HEK293 (cell line): ENCODE measurements around the gene TEAD4.

Experiments
- CTCF ChIA-PET: fragments of 350-600 bp; formaldehyde crosslinking; extraction: SDS; loops from one replicate; lab custom pipeline; 2021; ENCODE audit warnings: antibody characterized with exemption; lab: Yijun Ruan, JAX
- POLR2A ChIA-PET: fragments of 300-600 bp; formaldehyde crosslinking; extraction: SDS; loops from one replicate; lab custom pipeline; 2020; ENCODE audit warnings: antibody characterized with exemption, inconsistent platforms; lab: Yijun Ruan, JAX
- H3K27ac ChIP-seq: fragments of 200-500 bp; sonication (Bioruptor generic); 2 replicates; pipeline ENCODE4 v1.5.1; 2014; ENCODE audit warnings: low read depth, low read length, control low read depth, inconsistent platforms; ENCODE audit errors: extremely low read depth
- H3K36me3 ChIP-seq, 2 experiments: fragments of 200-500 bp in 1 of 2; sonication (Bioruptor generic) in 1 of 2; 1 replicate in 1 of 2; 2 replicates in 1 of 2; pipeline ENCODE4 v1.5.1; 2014 to 2017; ENCODE audit warnings: inconsistent platforms in 2 of 2, low read length in 2 of 2; ENCODE audit not compliant: control insufficient read depth in 2 of 2, insufficient read depth in 1 of 2
- H3K4me1 ChIP-seq: fragments of 200-500 bp; sonication (Bioruptor generic); 2 replicates; pipeline ENCODE4 v1.5.1; 2014; ENCODE audit warnings: mild to moderate bottlenecking, low read length, inconsistent platforms; ENCODE audit not compliant: control insufficient read depth, insufficient read depth
- H3K4me3 ChIP-seq: 2 replicates; pipeline ENCODE4 v1.5.1; 2011; ENCODE audit warnings: low read depth, mild to moderate bottlenecking, control low read depth, low read length, moderate library complexity
- H3K9me3 ChIP-seq: fragments of 200-500 bp; sonication (Bioruptor generic); 2 replicates; pipeline ENCODE4 v1.5.1; 2014; ENCODE audit warnings: low read depth, low read length, inconsistent platforms; ENCODE audit not compliant: control insufficient read depth, insufficient read depth
- EGR2 ChIP-seq: fragments of 450-650 bp; formaldehyde crosslinking; IDR thresholded peaks from 2 replicates; pipeline ENCODE4 v1.5.1; 2016; ENCODE audit warnings: low read depth, missing biosample characterization, missing genetic modification characterization
- GLI2 ChIP-seq: fragments of 450-650 bp; formaldehyde crosslinking; IDR thresholded peaks from 2 replicates; pipeline ENCODE4; 2017; ENCODE audit warnings: missing biosample characterization, missing genetic modification characterization, low read depth, borderline replicate concordance
- KLF16 ChIP-seq: fragments of 450-650 bp; formaldehyde crosslinking; IDR thresholded peaks from 2 replicates; pipeline ENCODE4 v1.5.1; 2017; ENCODE audit warnings: missing biosample characterization, missing genetic modification characterization
- MEIS1 ChIP-seq: sonication (generic); formaldehyde crosslinking; IDR thresholded peaks from 2 replicates; pipeline ENCODE4 v1.8.1; 2022; ENCODE audit warnings: missing genetic modification reagents, mild to moderate bottlenecking, borderline replicate concordance
- OSR2 ChIP-seq: fragments of 450-650 bp; formaldehyde crosslinking; IDR thresholded peaks from 2 replicates; pipeline ENCODE4 v1.5.1; 2016; ENCODE audit warnings: missing biosample characterization, missing genetic modification characterization
- OVOL3 ChIP-seq: fragments of 450-650 bp; formaldehyde crosslinking; IDR thresholded peaks from 2 replicates; pipeline ENCODE4 v1.5.1; 2016; ENCODE audit warnings: missing biosample characterization, missing genetic modification characterization
- PRDM1 ChIP-seq: fragments of 450-650 bp; formaldehyde crosslinking; IDR thresholded peaks from 2 replicates; pipeline ENCODE4; 2016; ENCODE audit warnings: missing biosample characterization, missing genetic modification characterization
- SCRT2 ChIP-seq: fragments of 450-650 bp; formaldehyde crosslinking; IDR thresholded peaks from 2 replicates; pipeline ENCODE4 v1.5.1; 2016; ENCODE audit warnings: missing biosample characterization, missing genetic modification characterization
- SETDB1 ChIP-seq: IDR thresholded peaks from one replicate; pipeline ENCODE4 v1.6.1; 2017; ENCODE audit warnings: mild to moderate bottlenecking, low read length, moderate library complexity, mixed read lengths; ENCODE audit not compliant: insufficient read length
- TRIM28 ChIP-seq: IDR thresholded peaks from 2 replicates; pipeline ENCODE4 v1.6.1; 2011; ENCODE audit warnings: low read length, control low read depth, borderline replicate concordance
- ZBTB8A ChIP-seq: fragments of 450-650 bp; formaldehyde crosslinking; IDR thresholded peaks from 2 replicates; pipeline ENCODE4 v1.5.1; 2016; ENCODE audit warnings: missing biosample characterization, missing genetic modification characterization
- ZFHX2 ChIP-seq: fragments of 450-650 bp; formaldehyde crosslinking; conservative IDR thresholded peaks from 2 replicates; pipeline ENCODE4 v1.5.1; 2016; ENCODE audit warnings: missing biosample characterization, missing genetic modification characterization
- ZFP3 ChIP-seq: fragments of 450-650 bp; formaldehyde crosslinking; IDR thresholded peaks from 2 replicates; pipeline ENCODE4 v1.5.1; 2016; ENCODE audit warnings: low read depth, missing biosample characterization, missing genetic modification characterization
- ZFP41 ChIP-seq: fragments of 450-650 bp; formaldehyde crosslinking; IDR thresholded peaks from 2 replicates; pipeline ENCODE4 v1.5.1; 2016; ENCODE audit warnings: missing biosample characterization, missing genetic modification characterization, borderline replicate concordance
- ZNF175 ChIP-seq: fragments of 450-650 bp; formaldehyde crosslinking; IDR thresholded peaks from 2 replicates; pipeline ENCODE4 v1.5.1; 2016; ENCODE audit warnings: missing biosample characterization, missing genetic modification characterization
- ZNF214 ChIP-seq: fragments of 450-650 bp; formaldehyde crosslinking; IDR thresholded peaks from 2 replicates; pipeline ENCODE4 v1.5.1; 2017; ENCODE audit warnings: missing biosample characterization, mild to moderate bottlenecking, missing genetic modification characterization, borderline replicate concordance
- ZNF24 ChIP-seq: fragments of 450-650 bp; formaldehyde crosslinking; IDR thresholded peaks from 2 replicates; pipeline ENCODE4 v1.5.1; 2016; ENCODE audit warnings: missing biosample characterization, missing genetic modification characterization
- ZNF248 ChIP-seq: fragments of 450-650 bp; formaldehyde crosslinking; IDR thresholded peaks from 2 replicates; pipeline ENCODE4 v1.5.1; 2017; ENCODE audit warnings: missing biosample characterization, missing genetic modification characterization
- ZNF324 ChIP-seq: fragments of 450-650 bp; formaldehyde crosslinking; IDR thresholded peaks from 2 replicates; pipeline ENCODE4 v1.5.1; 2016; ENCODE audit warnings: missing biosample characterization, missing genetic modification characterization
- ZNF423 ChIP-seq: fragments of 450-650 bp; formaldehyde crosslinking; IDR thresholded peaks from 2 replicates; pipeline ENCODE4 v1.5.1; 2016; ENCODE audit warnings: missing biosample characterization, missing genetic modification characterization
- ZNF596 ChIP-seq: fragments of 450-650 bp; IDR thresholded peaks from 2 replicates; pipeline ENCODE4 v1.5.0; 2018; ENCODE audit warnings: missing biosample characterization, mild to moderate bottlenecking, missing genetic modification characterization, moderate library complexity
- ZNF670 ChIP-seq: fragments of 450-650 bp; formaldehyde crosslinking; IDR thresholded peaks from 2 replicates; pipeline ENCODE4 v1.5.1; 2016; ENCODE audit warnings: missing biosample characterization, missing genetic modification characterization, low read depth
- ZNF707 ChIP-seq: fragments of 450-650 bp; formaldehyde crosslinking; IDR thresholded peaks from 2 replicates; pipeline ENCODE4 v1.5.1; 2016; ENCODE audit warnings: missing biosample characterization, missing genetic modification characterization
- ZNF76 ChIP-seq: fragments of 450-650 bp; formaldehyde crosslinking; IDR thresholded peaks from 2 replicates; pipeline ENCODE4; 2016; ENCODE audit warnings: low read depth, missing biosample characterization, missing genetic modification characterization, borderline replicate concordance
- TF ChIP-seq, protein P1 (sequence below): fragments of 450-650 bp; formaldehyde crosslinking; IDR thresholded peaks from 2 replicates; pipeline ENCODE4 v1.5.1; 2016; ENCODE audit warnings: missing biosample characterization, missing genetic modification characterization
- TF ChIP-seq, protein P2 (sequence below): fragments of 450-650 bp; formaldehyde crosslinking; IDR thresholded peaks from 2 replicates; pipeline ENCODE4 v1.5.1; 2017; ENCODE audit warnings: missing biosample characterization, missing genetic modification characterization
- TF ChIP-seq, protein P3 (sequence below): fragments of 450-650 bp; formaldehyde crosslinking; IDR thresholded peaks from 2 replicates; pipeline ENCODE4 v1.5.1; 2016; ENCODE audit warnings: missing biosample characterization, missing genetic modification characterization
- TF ChIP-seq, protein P4 (sequence below): fragments of 450-650 bp; formaldehyde crosslinking; IDR thresholded peaks from 2 replicates; pipeline ENCODE4 v1.5.1; 2016; ENCODE audit warnings: missing biosample characterization, missing genetic modification characterization
- TF ChIP-seq, protein P5 (sequence below): fragments of 450-650 bp; formaldehyde crosslinking; IDR thresholded peaks from 2 replicates; pipeline ENCODE4 v1.5.1; 2017; ENCODE audit warnings: missing biosample characterization, missing genetic modification characterization

TEAD4 gene

DNA sequence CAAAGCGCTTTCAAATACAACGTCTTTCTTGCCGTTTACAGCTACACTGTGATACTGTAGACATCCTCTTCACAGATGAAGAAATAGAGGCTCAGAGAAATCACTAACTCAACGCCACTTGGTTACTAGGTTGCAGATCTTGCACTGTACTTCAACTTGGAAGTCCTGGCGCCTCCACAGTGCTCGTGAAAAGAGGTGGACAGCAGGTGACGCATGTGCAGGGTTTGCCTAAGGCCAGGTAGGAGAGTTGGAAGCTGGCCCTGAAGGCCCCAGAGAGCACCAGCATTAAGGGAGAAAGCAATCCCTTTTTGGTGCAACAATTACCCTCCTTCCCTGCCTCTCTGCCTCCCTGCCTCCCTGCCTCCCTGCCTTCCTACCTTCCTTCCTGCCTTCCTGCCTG lies 95.2 kb downstream of the TEAD4 start:
- H3K4me1 ChIP-seq: no peaks in the 10 kb centered on the region
- H3K4me3 ChIP-seq: no peak overlapping the region
- ChIA-PET CTCF (interaction anchor here (0.6 to 3.7 kb wide), 3 partner anchors 19 to 170 kb away, joined by 3 to 17 read pairs (median 5); no protein-coding TSS in a partner anchor), POLR2A (no interaction called here)
- H3K9me3 ChIP-seq: no peaks in the 10 kb centered on the region
- H3K27ac ChIP-seq: no peak overlapping the region
- TF ChIP-seq SCRT2 (tag by site-specific recombination): no peak
- TF ChIP-seq ZNF423 (tag by site-specific recombination): no peak
- no peak for TF ChIP-seq EGR2 (tag by site-specific recombination)
- no peak for TF ChIP-seq ZNF175 (tag by site-specific recombination)
- TF ChIP-seq, protein P1, sequence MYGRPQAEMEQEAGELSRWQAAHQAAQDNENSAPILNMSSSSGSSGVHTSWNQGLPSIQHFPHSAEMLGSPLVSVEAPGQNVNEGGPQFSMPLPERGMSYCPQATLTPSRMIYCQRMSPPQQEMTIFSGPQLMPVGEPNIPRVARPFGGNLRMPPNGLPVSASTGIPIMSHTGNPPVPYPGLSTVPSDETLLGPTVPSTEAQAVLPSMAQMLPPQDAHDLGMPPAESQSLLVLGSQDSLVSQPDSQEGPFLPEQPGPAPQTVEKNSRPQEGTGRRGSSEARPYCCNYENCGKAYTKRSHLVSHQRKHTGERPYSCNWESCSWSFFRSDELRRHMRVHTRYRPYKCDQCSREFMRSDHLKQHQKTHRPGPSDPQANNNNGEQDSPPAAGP (tag by site-specific recombination): no peak
- no peak for TF ChIP-seq ZFP3 (tag by site-specific recombination)
- TF ChIP-seq, protein P2, sequence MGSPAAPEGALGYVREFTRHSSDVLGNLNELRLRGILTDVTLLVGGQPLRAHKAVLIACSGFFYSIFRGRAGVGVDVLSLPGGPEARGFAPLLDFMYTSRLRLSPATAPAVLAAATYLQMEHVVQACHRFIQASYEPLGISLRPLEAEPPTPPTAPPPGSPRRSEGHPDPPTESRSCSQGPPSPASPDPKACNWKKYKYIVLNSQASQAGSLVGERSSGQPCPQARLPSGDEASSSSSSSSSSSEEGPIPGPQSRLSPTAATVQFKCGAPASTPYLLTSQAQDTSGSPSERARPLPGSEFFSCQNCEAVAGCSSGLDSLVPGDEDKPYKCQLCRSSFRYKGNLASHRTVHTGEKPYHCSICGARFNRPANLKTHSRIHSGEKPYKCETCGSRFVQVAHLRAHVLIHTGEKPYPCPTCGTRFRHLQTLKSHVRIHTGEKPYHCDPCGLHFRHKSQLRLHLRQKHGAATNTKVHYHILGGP: no peak
- TF ChIP-seq, protein P3, sequence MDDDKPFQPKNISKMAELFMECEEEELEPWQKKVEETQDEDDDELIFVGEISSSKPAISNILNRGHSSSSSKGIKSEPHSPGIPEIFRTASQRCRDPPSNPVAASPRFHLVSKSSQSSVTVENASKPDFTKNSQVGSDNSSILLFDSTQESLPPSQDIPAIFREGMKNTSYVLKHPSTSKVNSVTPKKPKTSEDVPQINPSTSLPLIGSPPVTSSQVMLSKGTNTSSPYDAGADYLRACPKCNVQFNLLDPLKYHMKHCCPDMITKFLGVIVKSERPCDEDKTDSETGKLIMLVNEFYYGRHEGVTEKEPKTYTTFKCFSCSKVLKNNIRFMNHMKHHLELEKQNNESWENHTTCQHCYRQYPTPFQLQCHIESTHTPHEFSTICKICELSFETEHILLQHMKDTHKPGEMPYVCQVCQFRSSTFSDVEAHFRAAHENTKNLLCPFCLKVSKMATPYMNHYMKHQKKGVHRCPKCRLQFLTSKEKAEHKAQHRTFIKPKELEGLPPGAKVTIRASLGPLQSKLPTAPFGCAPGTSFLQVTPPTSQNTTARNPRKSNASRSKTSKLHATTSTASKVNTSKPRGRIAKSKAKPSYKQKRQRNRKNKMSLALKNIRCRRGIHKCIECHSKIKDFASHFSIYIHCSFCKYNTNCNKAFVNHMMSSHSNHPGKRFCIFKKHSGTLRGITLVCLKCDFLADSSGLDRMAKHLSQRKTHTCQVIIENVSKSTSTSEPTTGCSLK (tag by site-specific recombination): no peak
- no peak for TF ChIP-seq KLF16 (tag by site-specific recombination)
- no peak for TF ChIP-seq ZNF248 (tag by site-specific recombination)
- no peak for TF ChIP-seq PRDM1
- TF ChIP-seq TRIM28: no peak
- no peak for TF ChIP-seq ZNF670
- TF ChIP-seq ZFP41: no peak
- TF ChIP-seq, protein P4, sequence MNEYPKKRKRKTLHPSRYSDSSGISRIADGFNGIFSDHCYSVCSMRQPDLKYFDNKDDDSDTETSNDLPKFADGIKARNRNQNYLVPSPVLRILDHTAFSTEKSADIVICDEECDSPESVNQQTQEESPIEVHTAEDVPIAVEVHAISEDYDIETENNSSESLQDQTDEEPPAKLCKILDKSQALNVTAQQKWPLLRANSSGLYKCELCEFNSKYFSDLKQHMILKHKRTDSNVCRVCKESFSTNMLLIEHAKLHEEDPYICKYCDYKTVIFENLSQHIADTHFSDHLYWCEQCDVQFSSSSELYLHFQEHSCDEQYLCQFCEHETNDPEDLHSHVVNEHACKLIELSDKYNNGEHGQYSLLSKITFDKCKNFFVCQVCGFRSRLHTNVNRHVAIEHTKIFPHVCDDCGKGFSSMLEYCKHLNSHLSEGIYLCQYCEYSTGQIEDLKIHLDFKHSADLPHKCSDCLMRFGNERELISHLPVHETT (tag by site-specific recombination): no peak
- no peak for TF ChIP-seq ZNF76
- TF ChIP-seq MEIS1 (CRISPR knock-in tag): no peak
- TF ChIP-seq ZNF24 (tag by site-specific recombination): no peak
- TF ChIP-seq ZNF324 (tag by site-specific recombination): no peak
- TF ChIP-seq ZNF596 (tag by site-specific recombination): no peak
- H3K36me3 ChIP-seq: no peaks in the 10 kb centered on the region

DNA sequence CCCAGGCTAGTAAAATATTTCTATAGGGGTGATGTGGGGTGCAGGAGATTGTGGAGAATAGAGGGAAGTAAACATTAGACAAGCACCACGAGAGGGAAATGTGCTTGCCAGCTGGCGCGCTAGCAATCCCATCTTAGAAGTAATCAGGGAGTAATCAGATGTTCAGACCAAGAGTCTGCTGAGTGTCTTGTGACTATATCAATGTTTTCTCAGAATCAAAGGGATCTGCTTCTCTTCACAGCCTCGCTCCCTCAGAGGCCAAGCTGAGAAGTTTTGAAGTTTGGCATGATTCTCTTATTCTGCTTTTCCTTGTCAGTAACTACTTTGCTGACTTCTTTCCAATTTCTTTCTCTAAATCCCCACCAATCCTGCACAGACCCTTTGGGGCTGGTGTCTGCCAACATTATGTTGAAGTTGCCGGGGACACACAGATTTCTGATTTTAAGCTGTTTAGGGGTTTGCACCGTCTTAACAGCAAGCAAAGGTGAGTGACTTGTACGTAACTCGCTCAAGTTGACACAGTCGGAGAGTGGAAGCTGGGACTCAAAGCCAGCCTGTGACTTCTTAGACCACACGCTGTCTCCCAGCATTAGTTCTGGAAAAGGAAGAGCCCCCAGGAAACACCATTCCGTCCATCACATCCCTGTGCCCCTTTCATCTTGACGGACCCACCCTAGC lies 96.0 kb downstream of the TEAD4 start:
- Histone ChIP-seq H3K36me3 (no peaks in the 10 kb centered on the region), H3K27ac (no peak overlapping the region), H3K4me3 (no peak overlapping the region), H3K4me1 (no peaks in the 10 kb centered on the region), H3K9me3 (no peaks in the 10 kb centered on the region)
- CTCF ChIA-PET: interaction anchor here (0.6 to 3.7 kb wide), 3 partner anchors 18 to 202 kb away, joined by 3 to 17 read pairs (median 5); no protein-coding TSS in a partner anchor
- POLR2A ChIA-PET: no interaction called here
- TF ChIP-seq OVOL3 (tag by site-specific recombination) (no peak), ZNF707 (no peak), EGR2 (tag by site-specific recombination) (no peak), GLI2 (tag by site-specific recombination) (no peak), ZBTB8A (tag by site-specific recombination) (no peak), SETDB1 (no peak), ZNF214 (tag by site-specific recombination) (no peak), OSR2 (no peak), ZFHX2 (no peak)
- TF ChIP-seq, protein P5, sequence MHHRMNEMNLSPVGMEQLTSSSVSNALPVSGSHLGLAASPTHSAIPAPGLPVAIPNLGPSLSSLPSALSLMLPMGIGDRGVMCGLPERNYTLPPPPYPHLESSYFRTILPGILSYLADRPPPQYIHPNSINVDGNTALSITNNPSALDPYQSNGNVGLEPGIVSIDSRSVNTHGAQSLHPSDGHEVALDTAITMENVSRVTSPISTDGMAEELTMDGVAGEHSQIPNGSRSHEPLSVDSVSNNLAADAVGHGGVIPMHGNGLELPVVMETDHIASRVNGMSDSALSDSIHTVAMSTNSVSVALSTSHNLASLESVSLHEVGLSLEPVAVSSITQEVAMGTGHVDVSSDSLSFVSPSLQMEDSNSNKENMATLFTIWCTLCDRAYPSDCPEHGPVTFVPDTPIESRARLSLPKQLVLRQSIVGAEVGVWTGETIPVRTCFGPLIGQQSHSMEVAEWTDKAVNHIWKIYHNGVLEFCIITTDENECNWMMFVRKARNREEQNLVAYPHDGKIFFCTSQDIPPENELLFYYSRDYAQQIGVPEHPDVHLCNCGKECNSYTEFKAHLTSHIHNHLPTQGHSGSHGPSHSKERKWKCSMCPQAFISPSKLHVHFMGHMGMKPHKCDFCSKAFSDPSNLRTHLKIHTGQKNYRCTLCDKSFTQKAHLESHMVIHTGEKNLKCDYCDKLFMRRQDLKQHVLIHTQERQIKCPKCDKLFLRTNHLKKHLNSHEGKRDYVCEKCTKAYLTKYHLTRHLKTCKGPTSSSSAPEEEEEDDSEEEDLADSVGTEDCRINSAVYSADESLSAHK (tag by site-specific recombination): no peak
